HEK293T (cell line): ENCODE measurements around the gene DTNB.

ENCODE experiments used
- FOXA1 ChIP-seq: fragments of 450-650 bp; IDR thresholded peaks from 2 replicates; pipeline ENCODE4 v1.6.1; 2016; ENCODE audit warnings: mild to moderate bottlenecking
- HDGF ChIP-seq: fragments of 450-650 bp; IDR thresholded peaks from 2 replicates; pipeline ENCODE4 v1.6.1; 2017; ENCODE audit warnings: antibody characterized with exemption, borderline replicate concordance
- TARDBP ChIP-seq: fragments of 450-650 bp; IDR thresholded peaks from 2 replicates; pipeline ENCODE4 v1.6.1; 2016

GRCh38 chr2:25363733-25364132, 309.6 kb downstream of the DTNB start:
- TF ChIP-seq FOXA1 (no peak), HDGF (no peak), TARDBP (no peak)
